ENCODE results near the gene ADGRV1.

The ADGRV1 gene

GRCh38 chr5:91018200-91018599 lies 459.6 kb downstream of the ADGRV1 start:
- H3K4me3 ChIP-seq (ENCODE audit: low read length) = no peak overlapping the region
- DNase-seq (ENCODE audit: low read depth) = no peak
- TF ChIP-seq CTCF (IDR thresholded peaks at IDR 0.05; ENCODE audit: insufficient read depth, low read depth, low read length, missing control alignments) = no peak

DNA sequence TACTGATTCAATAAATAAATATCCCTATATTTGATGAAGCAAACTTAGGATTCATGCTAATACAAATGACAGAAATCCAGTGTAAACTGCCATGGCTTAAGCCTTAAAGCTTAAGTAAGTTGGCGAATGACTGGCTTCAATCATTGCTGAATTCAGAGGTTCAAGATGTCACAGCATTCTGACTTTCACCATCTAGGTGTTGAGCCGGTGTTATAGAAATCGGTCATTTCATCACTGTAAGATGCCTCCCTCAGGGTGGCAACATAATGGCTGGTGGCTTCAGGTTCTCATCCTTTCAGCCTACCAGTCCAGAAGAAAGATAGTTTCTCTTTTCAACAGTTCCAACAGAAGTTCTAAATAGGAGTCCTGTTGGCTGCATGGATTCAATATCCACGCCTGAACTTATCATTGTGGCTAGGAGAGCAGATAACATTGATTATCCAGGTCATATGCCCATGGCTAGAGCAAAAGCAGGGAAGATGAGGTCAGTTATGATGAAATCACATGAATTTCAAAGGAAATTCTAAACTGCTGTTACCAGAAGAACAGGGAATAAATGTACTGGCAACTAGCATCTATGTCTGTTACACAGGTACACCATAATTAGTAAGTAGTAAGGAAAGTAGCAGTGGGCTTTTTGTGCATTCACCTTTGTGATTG lies 460.2 kb downstream of the ADGRV1 start:
- no peak for DNase-seq (ENCODE audit: low read depth)
- H3K4me3 ChIP-seq (ENCODE audit: low read length) = no peak overlapping the region
- no peak for TF ChIP-seq CTCF (IDR thresholded peaks at IDR 0.05; ENCODE audit: insufficient read depth, low read depth, low read length, missing control alignments)

DNA sequence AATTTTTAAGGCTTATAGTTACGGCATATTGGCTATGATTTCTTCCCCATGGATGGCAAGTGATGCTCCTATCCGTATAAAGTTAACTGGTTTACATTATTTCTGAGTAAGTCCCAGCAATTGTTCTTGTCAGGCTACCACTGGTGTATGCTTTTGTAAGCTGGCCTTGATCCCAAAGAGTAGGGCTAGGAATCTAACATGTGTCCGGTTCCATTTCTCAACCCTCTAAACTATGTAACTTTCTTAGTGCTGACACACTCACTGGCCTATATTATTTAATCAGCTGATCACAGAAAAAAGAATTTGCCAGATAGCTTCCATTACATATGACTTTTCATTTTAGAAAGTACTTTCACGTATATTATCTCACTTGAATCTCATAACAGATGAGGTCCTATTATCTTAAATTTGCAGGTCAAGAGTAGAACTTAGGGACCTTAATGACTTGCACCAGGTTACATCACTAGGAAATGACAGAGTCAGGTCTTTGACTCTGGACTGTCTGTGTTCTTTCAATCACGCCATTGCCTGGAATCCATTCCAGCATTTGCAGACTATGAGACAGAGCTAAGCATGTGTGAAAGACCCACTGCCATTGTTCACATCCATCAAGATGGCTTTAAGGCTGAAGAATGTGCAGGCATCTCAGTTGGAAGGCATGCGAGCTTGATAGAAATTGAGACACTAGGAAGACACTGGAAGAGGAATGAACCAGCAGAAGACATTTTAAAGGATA lies 461.6 kb downstream of the ADGRV1 start:
- DNase-seq (ENCODE audit: low read depth) = no peak
- no peak for TF ChIP-seq CTCF (IDR thresholded peaks at IDR 0.05; ENCODE audit: insufficient read depth, low read depth, low read length, missing control alignments)
- H3K4me3 ChIP-seq (ENCODE audit: low read length) = no peak overlapping the region

DNA sequence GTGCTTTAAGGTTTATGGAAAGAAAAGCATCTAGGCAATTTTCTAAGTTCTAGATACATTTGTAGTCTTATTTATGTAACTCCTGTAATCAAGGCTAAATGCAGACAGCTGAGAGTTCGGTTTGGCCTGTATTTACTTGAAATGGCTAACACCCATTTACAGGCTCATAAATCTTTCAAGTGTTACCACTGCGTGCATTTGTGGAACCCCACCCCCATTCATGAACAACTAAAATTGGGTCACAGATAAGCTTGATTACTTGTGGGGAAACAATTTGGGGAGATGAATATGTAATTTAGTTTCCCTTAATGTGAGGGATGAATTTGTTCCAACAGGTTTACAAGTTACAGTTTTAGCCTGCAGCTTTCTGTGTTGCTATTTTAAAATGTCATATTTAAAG lies 463.9 kb downstream of the ADGRV1 start:
- H3K4me3 ChIP-seq (ENCODE audit: low read length) = no peak overlapping the region
- no peak for DNase-seq (ENCODE audit: low read depth)
- TF ChIP-seq CTCF (IDR thresholded peaks at IDR 0.05; ENCODE audit: insufficient read depth, low read depth, low read length, missing control alignments) = no peak

GRCh38 chr5:91024206-91024605 lies 465.6 kb downstream of the ADGRV1 start:
- no peak for TF ChIP-seq CTCF (IDR thresholded peaks at IDR 0.05; ENCODE audit: insufficient read depth, low read depth, low read length, missing control alignments)
- no peak overlapping the region for H3K4me3 ChIP-seq (ENCODE audit: low read length)
- DNase-seq (ENCODE audit: low read depth) = no peak

- TF ChIP-seq CTCF (IDR thresholded peaks at IDR 0.05; ENCODE audit: insufficient read depth, low read depth, low read length, missing control alignments) = no peak
- no peak for DNase-seq (ENCODE audit: low read depth)
- no peak overlapping the region for H3K4me3 ChIP-seq (ENCODE audit: low read length)
Measured at GRCh38 chr5:91024727-91025126, 466.1 kb downstream of the ADGRV1 start.

DNA sequence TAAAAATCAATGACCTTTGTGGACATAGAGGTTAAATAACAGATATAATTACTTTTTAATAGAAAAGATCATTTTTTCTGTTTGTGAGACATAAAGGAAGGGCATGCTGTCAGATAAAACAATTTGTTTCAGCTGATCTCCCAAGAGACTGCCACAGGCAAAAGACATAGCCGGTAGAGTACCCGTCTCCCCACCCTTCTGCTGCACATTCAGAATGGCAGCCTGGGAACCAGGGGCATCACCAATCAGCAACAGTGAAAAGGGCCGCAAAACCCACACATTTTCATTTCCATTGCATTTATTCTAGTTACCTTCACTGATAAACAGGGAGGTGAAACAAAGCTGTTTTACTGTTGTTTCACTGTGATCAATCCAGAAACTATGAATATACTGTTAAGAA lies 466.9 kb downstream of the ADGRV1 start:
- TF ChIP-seq CTCF (IDR thresholded peaks at IDR 0.05; ENCODE audit: insufficient read depth, low read depth, low read length, missing control alignments) = no peak
- no peak for DNase-seq (ENCODE audit: low read depth)
- no peak overlapping the region for H3K4me3 ChIP-seq (ENCODE audit: low read length)

Data from epithelial cell of esophagus (primary cell).